SK-N-SH treated with all-trans-retinoic acid at 6 μM for 48 hours (cell line): ENCODE measurements around the gene DNPH1.

Experiments
- ARNTL ChIP-seq: fragments of 450-650 bp; formaldehyde crosslinking; IDR thresholded peaks from 2 replicates; pipeline ENCODE4 v1.5.0; 2020; ENCODE audit warnings: low read depth, mild to moderate bottlenecking, moderate library complexity, borderline replicate concordance
- BACH2 ChIP-seq: fragments of 250-450 bp; sonication (Bioruptor Pico); IDR thresholded peaks from 2 replicates; pipeline ENCODE4 v1.9.0; 2021; ENCODE audit warnings: mild to moderate bottlenecking, borderline replicate concordance
- CREB5 ChIP-seq: fragments of 250-450 bp; sonication (Bioruptor Pico); IDR thresholded peaks from 2 replicates; pipeline ENCODE4 v1.5.1; 2020; ENCODE audit warnings: low read depth, mild to moderate bottlenecking, moderate library complexity
- GLIS3 ChIP-seq: fragments of 250-450 bp; sonication (Bioruptor Pico); IDR thresholded peaks from 2 replicates; pipeline ENCODE4 v1.5.0; 2020; ENCODE audit warnings: mild to moderate bottlenecking, moderate library complexity
- OSR1 ChIP-seq: fragments of 250-450 bp; sonication (Bioruptor Pico); IDR thresholded peaks from 2 replicates; pipeline ENCODE4 v1.8.0; 2022; ENCODE audit warnings: moderate library complexity, mild to moderate bottlenecking, inconsistent platforms
- PPARA ChIP-seq: fragments of 250-450 bp; sonication (Bioruptor Pico); IDR thresholded peaks from 2 replicates; pipeline ENCODE4 v1.5.0; 2020; ENCODE audit warnings: mild to moderate bottlenecking, borderline replicate concordance
- RARB ChIP-seq: fragments of 250-450 bp; sonication (Bioruptor Pico); IDR thresholded peaks from 2 replicates; pipeline ENCODE4 v1.8.0; 2021; ENCODE audit warnings: mild to moderate bottlenecking, moderate library complexity
- TCF4 ChIP-seq: fragments of 250-450 bp; sonication (Bioruptor Pico); IDR thresholded peaks from 2 replicates; pipeline ENCODE4 v1.8.0; 2021; ENCODE audit warnings: mild to moderate bottlenecking, moderate library complexity, borderline replicate concordance
- ZFP3 ChIP-seq: fragments of 250-450 bp; sonication (Bioruptor Pico); IDR thresholded peaks from 2 replicates; pipeline ENCODE4 v1.5.0; 2020; ENCODE audit warnings: mild to moderate bottlenecking, moderate library complexity
- ZNF8 ChIP-seq: fragments of 450-650 bp; formaldehyde crosslinking; IDR thresholded peaks from 2 replicates; pipeline ENCODE4 v1.5.0; 2020; ENCODE audit warnings: mild to moderate bottlenecking, moderate library complexity
- TF ChIP-seq, protein P1 (sequence below): fragments of 250-450 bp; sonication (Bioruptor Pico); IDR thresholded peaks from 2 replicates; pipeline ENCODE4 v1.5.1; 2021; ENCODE audit warnings: mild to moderate bottlenecking, moderate library complexity
- TF ChIP-seq, protein P2 (sequence below): fragments of 250-450 bp; sonication (Bioruptor Pico); IDR thresholded peaks from 2 replicates; pipeline ENCODE4 v1.8.0; 2020; ENCODE audit warnings: mild to moderate bottlenecking, moderate library complexity, borderline replicate concordance

DNA sequence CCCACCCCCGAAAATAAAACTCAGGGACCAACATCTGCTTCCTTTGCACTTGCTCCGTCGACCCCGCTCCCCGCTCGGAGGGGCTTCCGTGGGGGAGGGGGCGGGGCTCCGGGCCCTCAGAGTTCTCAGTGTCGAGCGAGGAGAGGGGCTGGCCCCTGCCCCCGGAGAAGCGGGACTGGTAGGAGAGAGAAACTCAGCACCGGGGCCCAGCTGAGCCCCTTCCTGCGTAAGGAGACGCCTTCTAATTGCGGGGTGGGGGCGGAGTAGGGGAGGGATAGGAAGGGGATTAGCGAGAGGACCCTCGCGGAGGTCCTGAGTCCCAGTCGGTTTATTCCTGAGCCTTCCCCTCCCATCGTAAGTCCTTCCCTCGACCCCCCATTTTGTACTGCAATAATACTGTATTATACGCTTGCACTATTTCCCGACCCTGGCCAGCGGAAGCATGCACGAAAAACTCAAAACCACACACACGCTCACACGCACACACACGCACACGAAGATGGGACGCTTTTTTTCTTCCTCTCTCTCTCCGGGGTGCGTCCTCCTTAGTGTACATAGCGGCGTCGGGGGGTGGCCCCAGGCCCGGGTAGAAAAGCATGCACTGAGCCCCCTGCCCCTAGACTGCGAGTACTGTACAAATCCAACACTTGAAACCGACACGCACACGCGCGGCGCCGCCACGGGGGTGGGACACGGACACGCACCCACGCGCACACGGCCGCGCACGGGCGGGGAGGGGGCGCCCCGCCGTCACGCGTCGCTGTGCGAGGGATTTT lies 46.7 kb upstream of the DNPH1 start:
- TF ChIP-seq ARNTL (CRISPR knock-in tag) (no peak), ZNF8 (no peak), CREB5 (CRISPR knock-in tag) (no peak), GLIS3 (CRISPR knock-in tag) (no peak), OSR1 (CRISPR knock-in tag) (no peak), BACH2 (CRISPR knock-in tag) (no peak), RARB (no peak), PPARA (CRISPR knock-in tag) (no peak), ZFP3 (CRISPR knock-in tag) (no peak), TCF4 (CRISPR knock-in tag) (no peak)
- TF ChIP-seq, protein P1, sequence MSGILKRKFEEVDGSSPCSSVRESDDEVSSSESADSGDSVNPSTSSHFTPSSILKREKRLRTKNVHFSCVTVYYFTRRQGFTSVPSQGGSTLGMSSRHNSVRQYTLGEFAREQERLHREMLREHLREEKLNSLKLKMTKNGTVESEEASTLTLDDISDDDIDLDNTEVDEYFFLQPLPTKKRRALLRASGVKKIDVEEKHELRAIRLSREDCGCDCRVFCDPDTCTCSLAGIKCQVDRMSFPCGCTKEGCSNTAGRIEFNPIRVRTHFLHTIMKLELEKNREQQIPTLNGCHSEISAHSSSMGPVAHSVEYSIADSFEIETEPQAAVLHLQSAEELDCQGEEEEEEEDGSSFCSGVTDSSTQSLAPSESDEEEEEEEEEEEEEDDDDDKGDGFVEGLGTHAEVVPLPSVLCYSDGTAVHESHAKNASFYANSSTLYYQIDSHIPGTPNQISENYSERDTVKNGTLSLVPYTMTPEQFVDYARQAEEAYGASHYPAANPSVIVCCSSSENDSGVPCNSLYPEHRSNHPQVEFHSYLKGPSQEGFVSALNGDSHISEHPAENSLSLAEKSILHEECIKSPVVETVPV (CRISPR knock-in tag) = no peak
- TF ChIP-seq, protein P2, sequence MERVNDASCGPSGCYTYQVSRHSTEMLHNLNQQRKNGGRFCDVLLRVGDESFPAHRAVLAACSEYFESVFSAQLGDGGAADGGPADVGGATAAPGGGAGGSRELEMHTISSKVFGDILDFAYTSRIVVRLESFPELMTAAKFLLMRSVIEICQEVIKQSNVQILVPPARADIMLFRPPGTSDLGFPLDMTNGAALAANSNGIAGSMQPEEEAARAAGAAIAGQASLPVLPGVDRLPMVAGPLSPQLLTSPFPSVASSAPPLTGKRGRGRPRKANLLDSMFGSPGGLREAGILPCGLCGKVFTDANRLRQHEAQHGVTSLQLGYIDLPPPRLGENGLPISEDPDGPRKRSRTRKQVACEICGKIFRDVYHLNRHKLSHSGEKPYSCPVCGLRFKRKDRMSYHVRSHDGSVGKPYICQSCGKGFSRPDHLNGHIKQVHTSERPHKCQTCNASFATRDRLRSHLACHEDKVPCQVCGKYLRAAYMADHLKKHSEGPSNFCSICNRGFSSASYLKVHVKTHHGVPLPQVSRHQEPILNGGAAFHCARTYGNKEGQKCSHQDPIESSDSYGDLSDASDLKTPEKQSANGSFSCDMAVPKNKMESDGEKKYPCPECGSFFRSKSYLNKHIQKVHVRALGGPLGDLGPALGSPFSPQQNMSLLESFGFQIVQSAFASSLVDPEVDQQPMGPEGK = no peak
